Muscle of leg (tissue), 11 donors: Measurements from ENCODE around the gene VPS45. TPM values are rescaled to one million over a fixed set of nuclear protein-coding genes. Genes with fewer than 3 reads are reported as not detected.

Experiments
- DNase-seq: peaks from one replicate; pipeline ENCODE4 v3.0.0; 2013
- H3K27ac ChIP-seq: one replicate; pipeline ENCODE4 v1.5.1; 2013; ENCODE audit warnings: mild to moderate bottlenecking, low read length, control low read depth
- H3K27me3 ChIP-seq: one replicate; pipeline ENCODE4 v1.6.1; 2013; ENCODE audit warnings: low read length; ENCODE audit not compliant: control insufficient read depth, insufficient read depth
- H3K36me3 ChIP-seq: one replicate; pipeline ENCODE4 v1.6.1; 2013; ENCODE audit warnings: low read length; ENCODE audit not compliant: control insufficient read depth, insufficient read depth
- H3K4me1 ChIP-seq: one replicate; pipeline ENCODE4 v1.6.1; 2013; ENCODE audit warnings: low read length; ENCODE audit not compliant: control insufficient read depth, insufficient read depth
- H3K4me3 ChIP-seq: one replicate; pipeline ENCODE4 v1.5.1; 2013; ENCODE audit warnings: low read length, control low read depth
- H3K9me3 ChIP-seq: replicated peaks from 2 replicates; pipeline ENCODE4 v1.6.1; 2013; ENCODE audit warnings: low read depth, low read length; ENCODE audit not compliant: control insufficient read depth
- WGBS: methylation state at CpG from one replicate; pipeline ENCODE4 v1.1.5; 2013; ENCODE audit warnings: missing lambda C conversion rate; ENCODE audit not compliant: insufficient coverage; 5-methylcytosine and 5-hydroxymethylcytosine counted together
- polyA plus RNA-seq, 8 donors: library from polyadenylated mRNA; unstranded; fragments of 120-200 nt; gene quantifications; one replicate each; pipeline versions ENCODE4 v1.2.1 to v1.2.3, GENCODE V29; 2013; ENCODE audit warnings: inconsistent platforms in 1 of 8, low replicate concordance in 1 of 8; ENCODE audit not compliant: insufficient read length in 8 of 8, insufficient read depth in 1 of 8
- total RNA-seq: library from RNA; stranded (reverse); fragments of 120-200 nt; gene quantifications from one replicate; pipeline ENCODE4 v1.2.4, GENCODE V29; 2013

Gene VPS45
- total and polyA plus RNA-seq, 9 donors, result 39.5 to 48.7 (median 45.1) TPM

DNA sequence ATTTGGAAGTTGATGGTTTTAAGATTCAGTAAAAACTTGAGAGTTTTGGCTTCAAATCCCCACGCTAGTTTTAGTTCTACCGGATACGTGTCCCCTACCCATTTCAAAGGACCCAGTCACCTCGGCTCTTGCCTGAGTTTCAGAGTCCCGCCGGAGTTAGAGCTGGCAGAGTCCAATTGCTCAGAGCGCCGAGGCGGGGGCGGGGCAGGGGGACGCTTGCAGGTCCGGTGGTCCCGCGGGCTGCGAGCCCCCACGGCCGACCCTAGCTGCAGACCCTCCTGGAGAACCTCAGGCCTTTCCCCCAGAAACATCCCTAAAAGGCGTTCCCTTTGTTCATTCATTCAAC is 765 bp upstream of the VPS45 start:
- Histone ChIP-seq H3K27ac (peak overlapping the region; percentile 99), H3K4me3 (peak overlapping the region; percentile 94), H3K36me3 (peaks cover 8% of the 10 kb centered on the region), H3K27me3 (no peaks in the 10 kb centered on the region), H3K4me1 (no peaks in the 10 kb centered on the region), H3K9me3 (no peaks in the 10 kb centered on the region)
- DNase-seq, result no peak
- 0% methylated on average over 16 of the region's 18 CpGs for WGBS

DNA sequence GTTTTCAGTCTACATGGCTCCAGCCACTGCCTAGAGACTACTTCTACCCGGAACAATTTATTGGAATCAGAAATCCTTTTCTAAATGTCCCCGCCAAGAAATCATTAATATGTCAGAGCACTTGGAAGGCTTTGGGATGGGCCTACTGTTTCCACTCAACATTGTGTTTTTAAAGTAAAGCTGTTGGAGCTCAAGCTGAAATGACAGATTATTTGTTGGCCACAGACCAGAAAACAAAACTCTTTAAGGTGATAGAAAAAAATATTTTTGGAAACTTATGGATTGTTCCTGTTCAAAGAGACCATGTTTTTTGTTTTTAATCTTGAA is 496 bp downstream of the VPS45 start:
- Histone ChIP-seq H3K27ac (peak overlapping the region; percentile 99), H3K36me3 (peaks cover 8% of the 10 kb centered on the region), H3K9me3 (no peaks in the 10 kb centered on the region), H3K4me1 (no peaks in the 10 kb centered on the region), H3K4me3 (peak overlapping the region; percentile 94), H3K27me3 (no peaks in the 10 kb centered on the region)
- DNase-seq, result peak; percentile 58
- WGBS, result no CpG with 5 or more reads among the region's 2 CpGs

DNA sequence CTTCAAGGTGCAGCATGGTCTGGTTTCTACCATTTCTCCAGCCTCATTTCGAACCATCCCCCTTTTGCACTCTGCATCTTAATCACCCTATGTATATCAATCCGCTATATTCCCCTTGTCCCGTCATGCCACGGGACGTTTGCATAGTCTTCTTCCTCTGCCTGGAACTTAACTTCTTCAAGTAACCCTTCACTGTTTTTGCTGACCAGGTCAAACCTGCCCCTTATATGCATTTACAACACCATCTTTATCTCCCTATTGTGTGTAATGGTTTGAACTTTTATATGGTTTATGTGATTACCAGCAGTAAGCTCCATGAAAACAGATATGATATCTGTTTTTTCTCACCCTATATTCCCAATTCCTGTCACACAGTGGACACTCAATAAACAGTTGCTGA is 2.3 kb downstream of the VPS45 start:
- no peak for DNase-seq
- Histone ChIP-seq H3K4me3 (no peak overlapping the region), H3K27ac (no peak overlapping the region), H3K4me1 (no peaks in the 10 kb centered on the region), H3K27me3 (no peaks in the 10 kb centered on the region), H3K36me3 (peaks cover 10% of the 10 kb centered on the region), H3K9me3 (no peaks in the 10 kb centered on the region)
- WGBS, result 90% methylated on average over 3 of the region's 5 CpGs

DNA sequence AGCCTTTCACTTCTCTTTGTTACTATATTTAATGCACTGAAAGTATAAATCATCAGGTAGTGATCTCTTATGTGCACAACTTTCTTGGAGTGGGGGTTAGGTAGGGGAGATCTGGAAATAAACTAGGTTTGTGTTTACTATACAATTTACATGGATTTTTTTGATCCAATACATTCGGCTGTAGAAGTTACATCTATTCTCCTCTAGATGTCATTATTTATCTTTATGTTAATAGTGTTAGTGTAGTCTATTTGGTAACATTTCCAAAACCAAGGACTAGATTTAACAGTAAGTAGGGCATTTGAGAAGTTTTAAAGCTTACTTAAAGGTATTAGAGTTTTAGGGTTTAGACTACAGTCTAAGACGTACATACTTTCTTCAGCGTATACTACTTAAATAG is 5.4 kb downstream of the VPS45 start:
- peak; percentile 40 for DNase-seq
- no CpG with 5 or more reads among the region's 3 CpGs for WGBS
- H3K36me3 ChIP-seq, result peaks cover 10% of the 10 kb centered on the region

DNA sequence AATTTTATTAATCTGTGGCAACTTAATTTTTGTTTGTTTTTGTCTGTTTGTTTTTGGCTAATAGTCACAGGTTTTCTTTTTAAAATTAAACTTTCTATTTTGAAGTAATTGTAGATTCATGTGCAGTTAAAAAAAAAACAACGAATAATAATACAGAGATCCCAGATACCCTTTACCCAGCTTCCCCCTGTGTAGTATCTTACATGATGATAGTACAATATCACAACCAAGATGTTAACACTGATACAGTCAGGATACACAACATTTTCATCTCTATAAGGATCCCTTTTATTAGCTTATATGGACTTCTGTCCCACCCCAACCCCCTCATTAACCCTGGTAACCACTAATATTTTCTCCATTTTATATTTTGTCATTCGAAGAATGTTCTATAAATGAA is 5.9 kb downstream of the VPS45 start:
- no peak overlapping the region for H3K4me3 ChIP-seq
- no peaks in the 10 kb centered on the region for H3K4me1 ChIP-seq
- H3K27me3 ChIP-seq, result no peaks in the 10 kb centered on the region
- peaks cover 14% of the 10 kb centered on the region for H3K36me3 ChIP-seq
- DNase-seq, result no peak
- WGBS, result no CpG with 5 or more reads among the region's 2 CpGs
- no peaks in the 10 kb centered on the region for H3K9me3 ChIP-seq
- no peak overlapping the region for H3K27ac ChIP-seq

More for the DNA sequence above, 5.4 kb downstream of the VPS45 start:
- Histone ChIP-seq H3K4me3 (no peak overlapping the region), H3K27ac (no peak overlapping the region), H3K9me3 (no peaks in the 10 kb centered on the region), H3K4me1 (no peaks in the 10 kb centered on the region), H3K27me3 (no peaks in the 10 kb centered on the region)

DNA sequence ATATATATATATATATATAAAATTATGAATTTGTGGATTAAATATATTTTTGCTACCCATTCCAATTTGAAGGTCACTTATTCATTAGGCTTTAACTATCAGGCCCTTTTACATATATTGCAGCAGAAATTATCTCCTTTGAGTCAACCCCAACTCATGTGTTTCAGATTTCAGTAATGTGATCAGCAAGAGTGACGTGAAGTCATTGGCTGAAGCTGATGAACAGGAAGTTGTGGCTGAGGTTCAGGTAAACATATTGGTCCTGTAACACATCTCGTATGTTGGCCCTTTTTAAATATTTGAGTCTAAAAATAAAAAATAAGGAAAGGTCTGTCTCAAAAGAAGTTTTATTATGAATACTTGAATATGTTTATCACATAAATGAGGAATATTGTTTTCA is 8.5 kb downstream of the VPS45 start:
- Histone ChIP-seq H3K36me3 (peaks cover 15% of the 10 kb centered on the region), H3K27ac (no peak overlapping the region), H3K27me3 (no peaks in the 10 kb centered on the region), H3K9me3 (no peaks in the 10 kb centered on the region), H3K4me1 (no peaks in the 10 kb centered on the region), H3K4me3 (no peak overlapping the region)
- WGBS, result no CpG with 5 or more reads among the region's 2 CpGs
- no peak for DNase-seq

DNA sequence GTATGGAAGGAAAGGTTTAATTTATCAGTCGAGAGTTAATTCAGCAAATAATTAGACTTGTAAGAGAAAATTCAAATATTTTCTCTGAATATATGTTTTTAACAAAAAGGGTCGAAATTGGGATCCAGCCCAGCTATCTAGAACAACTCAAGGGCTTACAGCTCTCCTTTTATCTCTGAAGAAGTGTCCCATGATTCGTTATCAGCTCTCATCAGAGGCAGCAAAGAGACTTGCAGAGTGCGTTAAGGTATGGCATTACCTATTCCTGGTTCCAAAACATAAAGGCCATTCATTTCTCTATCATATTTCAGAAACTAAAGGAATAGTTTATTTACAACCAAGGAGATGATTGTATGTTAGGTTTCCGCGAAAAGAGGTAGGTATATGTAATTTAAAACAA is 9.4 kb downstream of the VPS45 start:
- H3K4me1 ChIP-seq, result no peaks in the 10 kb centered on the region
- no peaks in the 10 kb centered on the region for H3K27me3 ChIP-seq
- no peak overlapping the region for H3K4me3 ChIP-seq
- H3K9me3 ChIP-seq, result no peaks in the 10 kb centered on the region
- peaks cover 16% of the 10 kb centered on the region for H3K36me3 ChIP-seq
- no peak overlapping the region for H3K27ac ChIP-seq
- no CpG with 5 or more reads among the region's 6 CpGs for WGBS
- no peak for DNase-seq

DNA sequence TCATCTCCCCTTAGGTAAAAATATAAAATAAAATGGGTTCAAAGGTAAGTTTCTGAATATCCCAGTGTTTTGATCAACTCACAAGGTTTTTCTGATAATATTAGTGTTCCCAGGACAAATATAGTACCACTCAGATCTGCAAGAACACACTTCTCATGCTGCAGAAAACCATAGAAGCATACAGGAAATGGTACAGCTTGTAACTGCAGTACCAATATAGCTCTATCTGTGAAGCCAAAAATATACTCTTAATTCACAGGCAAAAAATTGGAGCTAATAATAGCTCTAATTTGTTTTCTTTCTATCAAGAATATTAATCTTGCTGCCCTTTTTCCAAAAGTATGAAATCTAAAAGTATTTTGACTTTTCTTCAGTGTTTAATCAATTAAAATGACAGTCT is 13.2 kb downstream of the VPS45 start:
- H3K27ac ChIP-seq, result no peak overlapping the region
- DNase-seq, result no peak
- H3K9me3 ChIP-seq, result no peaks in the 10 kb centered on the region
- H3K27me3 ChIP-seq, result no peaks in the 10 kb centered on the region
- no peak overlapping the region for H3K4me3 ChIP-seq
- H3K36me3 ChIP-seq, result peaks cover 27% of the 10 kb centered on the region
- H3K4me1 ChIP-seq, result no peaks in the 10 kb centered on the region

DNA sequence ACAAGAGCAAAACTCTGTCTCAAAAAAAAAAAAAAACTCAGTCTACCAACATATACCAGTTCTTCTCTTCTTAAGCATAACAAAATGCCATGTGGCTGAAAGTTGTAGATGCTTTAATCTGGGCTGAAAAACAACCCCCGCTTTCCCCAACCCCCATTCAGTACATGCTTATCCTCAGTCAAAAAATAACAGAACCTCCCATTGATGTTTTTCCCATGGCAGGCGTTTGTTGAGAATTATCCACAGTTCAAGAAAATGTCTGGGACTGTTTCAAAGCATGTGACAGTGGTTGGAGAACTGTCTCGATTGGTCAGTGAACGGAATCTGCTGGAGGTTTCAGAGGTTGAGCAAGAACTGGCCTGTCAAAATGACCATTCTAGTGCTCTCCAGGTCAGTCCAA is 14.9 kb downstream of the VPS45 start:
- no peak overlapping the region for H3K27ac ChIP-seq
- H3K36me3 ChIP-seq, result peaks cover 28% of the 10 kb centered on the region
- no peak for DNase-seq
- no peaks in the 10 kb centered on the region for H3K27me3 ChIP-seq
- 93% methylated on average over 2 of the region's 4 CpGs for WGBS
- no peaks in the 10 kb centered on the region for H3K4me1 ChIP-seq
- no peak overlapping the region for H3K4me3 ChIP-seq
- no peaks in the 10 kb centered on the region for H3K9me3 ChIP-seq

DNA sequence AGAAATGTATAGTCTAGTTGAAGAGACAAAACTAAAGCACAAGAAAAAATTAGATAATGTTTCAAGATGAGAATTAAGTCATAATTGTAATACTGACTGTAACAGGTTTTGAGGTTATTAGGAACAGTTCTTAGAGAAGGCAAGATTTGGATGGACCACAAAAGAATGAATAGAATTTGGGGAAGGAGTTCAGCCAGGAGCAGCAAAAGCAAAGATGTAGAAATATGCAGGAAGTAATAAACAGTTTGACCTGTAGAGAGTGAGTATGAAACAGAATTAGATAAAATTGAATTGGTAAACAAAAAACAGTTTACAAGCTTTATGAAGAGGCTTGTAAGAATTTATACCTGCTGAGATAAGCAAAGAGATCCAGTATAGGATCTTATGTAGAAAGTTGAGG is 16.3 kb downstream of the VPS45 start:
- H3K4me3 ChIP-seq, result no peak overlapping the region
- H3K36me3 ChIP-seq, result peaks cover 29% of the 10 kb centered on the region
- no peak overlapping the region for H3K27ac ChIP-seq
- DNase-seq, result no peak
- no peaks in the 10 kb centered on the region for H3K4me1 ChIP-seq
- H3K27me3 ChIP-seq, result no peaks in the 10 kb centered on the region
- H3K9me3 ChIP-seq, result no peaks in the 10 kb centered on the region

DNA sequence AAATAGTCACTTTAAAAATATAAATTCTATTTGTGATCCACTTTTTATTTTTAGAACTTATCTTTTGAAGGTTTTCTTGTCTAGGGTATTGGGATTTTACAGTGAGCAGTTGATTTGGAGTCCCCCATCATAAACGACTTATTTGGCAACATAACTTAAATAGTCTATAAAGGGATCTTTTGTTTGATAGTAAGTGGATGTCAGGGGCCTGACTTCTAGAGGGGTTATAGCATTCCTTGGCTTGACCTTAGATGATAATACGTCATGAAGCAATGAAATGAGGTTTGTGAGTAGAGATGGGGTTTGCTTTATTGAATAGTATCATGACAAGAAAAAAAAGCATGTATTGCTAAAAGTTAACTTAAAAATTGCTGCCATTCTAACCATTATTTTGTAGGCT is 17.8 kb downstream of the VPS45 start:
- H3K4me1 ChIP-seq, result no peaks in the 10 kb centered on the region
- no peak for DNase-seq
- H3K9me3 ChIP-seq, result no peaks in the 10 kb centered on the region
- H3K27me3 ChIP-seq, result no peaks in the 10 kb centered on the region
- no peak overlapping the region for H3K27ac ChIP-seq
- peaks cover 27% of the 10 kb centered on the region for H3K36me3 ChIP-seq
- no peak overlapping the region for H3K4me3 ChIP-seq
- WGBS, result 100% methylated on average over 1 of the region's 2 CpGs
